Large intestine (tissue), 3 donors: ENCODE results near the gene CHTF8. TPM values are rescaled to one million over a fixed set of nuclear protein-coding genes. Genes with fewer than 3 reads are reported as not detected.
"Not testable (repeated sequence)": the region's sequence is repeated elsewhere in the genome, so short reads cannot be mapped to it uniquely, and the experiment has no call there.

Experiments
- DNase-seq, 2 donors: peaks; one replicate each; pipeline versions ENCODE4 v3.0.0 to v3.0.0-alpha.2; 2013
- H3K27ac ChIP-seq: one replicate; pipeline ENCODE4 v1.5.1; 2013; ENCODE audit warnings: low read length
- H3K27me3 ChIP-seq: 2 replicates; pipeline ENCODE4 v1.6.1; 2013; ENCODE audit warnings: low read length; ENCODE audit not compliant: control insufficient read depth, insufficient read depth
- H3K36me3 ChIP-seq: 2 replicates; pipeline ENCODE4 v1.6.1; 2013; ENCODE audit warnings: low read length; ENCODE audit not compliant: control insufficient read depth, insufficient read depth
- H3K4me1 ChIP-seq: one replicate; pipeline ENCODE4 v1.6.1; 2013; ENCODE audit warnings: low read length; ENCODE audit not compliant: control insufficient read depth, insufficient read depth
- H3K4me3 ChIP-seq: one replicate; pipeline ENCODE4 v1.5.1; 2013; ENCODE audit warnings: low read length
- H3K9me3 ChIP-seq: one replicate; pipeline ENCODE4 v1.6.1; 2013; ENCODE audit warnings: mild to moderate bottlenecking, low read depth, low read length, moderate library complexity; ENCODE audit not compliant: control insufficient read depth
- WGBS: methylation state at CpG from one replicate; pipeline ENCODE4 v1.1.5; 2013; ENCODE audit warnings: low lambda C conversion rate; ENCODE audit not compliant: insufficient coverage; 5-methylcytosine and 5-hydroxymethylcytosine counted together
- polyA plus RNA-seq: library from polyadenylated mRNA; unstranded; fragments of 120-200 nt; gene quantifications from one replicate; pipeline ENCODE4 v1.2.1, GENCODE V29; 2013

Gene CHTF8
- polyA plus RNA-seq, 1 donor, result 93.8 TPM

GRCh38 chr16:69166946-69167930 is 34.9 kb upstream of the CHTF8 start:
- Histone ChIP-seq H3K4me1 (no peaks in the 10 kb centered on the region), H3K9me3 (no peaks in the 10 kb centered on the region), H3K36me3 (peaks cover 59% of the 10 kb centered on the region), H3K27ac (no peak overlapping the region), H3K27me3 (no peaks in the 10 kb centered on the region), H3K4me3 (no peak overlapping the region)
- 100% methylated on average over 3 of the region's 7 CpGs for WGBS
- no peak for DNase-seq

DNA sequence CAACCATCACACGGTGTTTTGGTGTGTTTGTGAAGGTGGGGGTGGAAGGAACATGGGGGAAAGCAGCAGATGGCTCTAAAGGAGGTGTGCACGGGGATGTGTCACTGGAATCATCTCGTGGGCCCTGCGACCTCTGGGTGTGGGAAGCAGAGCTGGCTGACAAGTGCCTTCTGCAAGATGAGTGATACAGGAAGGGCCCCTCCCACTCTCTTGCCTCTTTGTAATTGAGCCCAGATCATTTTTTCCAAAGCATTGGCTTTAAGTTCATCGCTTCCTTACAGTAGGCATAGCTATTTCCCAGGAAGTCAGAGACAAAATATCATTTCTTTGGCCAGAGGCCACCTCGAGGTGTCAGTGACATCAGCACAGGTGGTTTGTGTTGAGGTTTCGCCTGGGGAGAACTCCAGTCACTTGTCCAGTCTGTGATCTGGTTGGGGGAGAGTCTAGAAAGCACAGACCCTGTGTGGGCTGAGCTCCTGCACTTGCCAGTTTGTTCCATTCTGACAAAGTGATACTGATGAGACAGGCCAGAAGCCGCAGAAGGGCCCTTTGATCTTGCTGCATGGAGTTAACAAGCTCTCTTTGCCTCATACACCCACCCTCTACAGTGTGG is 33.9 kb upstream of the CHTF8 start:
- no peak overlapping the region for H3K27ac ChIP-seq
- no peak overlapping the region for H3K4me3 ChIP-seq
- no peaks in the 10 kb centered on the region for H3K27me3 ChIP-seq
- DNase-seq, result no peak
- H3K4me1 ChIP-seq, result no peaks in the 10 kb centered on the region
- WGBS, result no CpG with 5 or more reads among the region's 8 CpGs
- H3K36me3 ChIP-seq, result peaks cover 63% of the 10 kb centered on the region
- no peaks in the 10 kb centered on the region for H3K9me3 ChIP-seq

- H3K36me3 ChIP-seq, result peaks cover 70% of the 10 kb centered on the region
- no peak overlapping the region for H3K27ac ChIP-seq
- no CpG with 5 or more reads among the region's 6 CpGs for WGBS
- no peaks in the 10 kb centered on the region for H3K4me1 ChIP-seq
- H3K4me3 ChIP-seq, result no peak overlapping the region
- H3K27me3 ChIP-seq, result no peaks in the 10 kb centered on the region
- DNase-seq, result no peak
- H3K9me3 ChIP-seq, result no peaks in the 10 kb centered on the region
Measured at GRCh38 chr16:69165584-69165983, 33.2 kb upstream of the CHTF8 start.

GRCh38 chr16:69160192-69160591 is 27.8 kb upstream of the CHTF8 start:
- no peak overlapping the region for H3K27ac ChIP-seq
- no peak overlapping the region for H3K4me3 ChIP-seq
- H3K36me3 ChIP-seq, result peaks cover 66% of the 10 kb centered on the region
- no peaks in the 10 kb centered on the region for H3K4me1 ChIP-seq
- no peaks in the 10 kb centered on the region for H3K27me3 ChIP-seq
- no CpG with 5 or more reads among the region's 1 CpG for WGBS
- H3K9me3 ChIP-seq, result no peaks in the 10 kb centered on the region
- no peak for DNase-seq

GRCh38 chr16:69157196-69157595 is 24.8 kb upstream of the CHTF8 start:
- Histone ChIP-seq H3K4me1 (no peaks in the 10 kb centered on the region), H3K4me3 (no peak overlapping the region), H3K36me3 (peaks cover 74% of the 10 kb centered on the region), H3K9me3 (no peaks in the 10 kb centered on the region), H3K27me3 (no peaks in the 10 kb centered on the region), H3K27ac (no peak overlapping the region)
- no peak for DNase-seq
- WGBS, result no CpG with 5 or more reads among the region's 3 CpGs

DNA sequence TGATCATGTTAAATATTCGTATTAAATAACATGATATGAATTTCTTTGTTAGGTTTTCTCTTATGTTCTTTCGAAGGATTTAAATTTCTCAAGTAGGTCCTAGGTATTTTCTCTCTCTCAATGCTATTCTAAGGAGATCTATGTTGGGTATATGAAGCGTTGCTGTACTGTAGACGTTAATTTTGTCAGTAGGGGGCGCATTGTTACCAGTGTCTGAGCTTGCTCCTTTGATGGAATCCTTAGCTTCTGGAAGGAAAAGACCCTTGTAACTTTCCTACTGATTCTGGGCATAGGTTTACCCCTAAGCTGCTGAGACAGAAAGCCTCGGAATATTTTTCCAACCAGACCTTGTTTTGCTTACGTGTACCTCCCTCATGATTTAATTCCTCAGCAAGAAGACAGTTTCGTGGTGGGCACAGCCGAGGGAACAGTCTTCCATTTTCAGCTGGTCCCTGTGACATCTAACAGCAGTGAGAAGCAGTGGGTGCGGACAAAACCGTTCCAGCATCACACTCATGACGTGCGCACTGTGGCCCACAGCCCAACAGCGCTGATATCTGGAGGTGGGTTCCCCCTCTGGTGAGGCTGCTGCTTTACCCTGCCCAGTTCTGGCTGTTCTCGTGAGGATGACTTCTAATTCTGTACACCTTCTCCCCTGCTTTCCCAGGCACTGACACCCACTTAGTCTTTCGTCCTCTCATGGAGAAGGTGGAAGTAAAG is 17.9 kb upstream of the CHTF8 start:
- H3K36me3 ChIP-seq, result peaks cover 55% of the 10 kb centered on the region
- no peak overlapping the region for H3K4me3 ChIP-seq
- WGBS, result 0% methylated on average over 1 of the region's 16 CpGs
- no peaks in the 10 kb centered on the region for H3K27me3 ChIP-seq
- H3K27ac ChIP-seq, result no peak overlapping the region
- no peaks in the 10 kb centered on the region for H3K9me3 ChIP-seq
- H3K4me1 ChIP-seq, result no peaks in the 10 kb centered on the region
- peak; percentile 46 to 60 for DNase-seq

GRCh38 chr16:69149621-69150020 is 17.2 kb upstream of the CHTF8 start:
- not testable (repeated sequence) for H3K27me3 ChIP-seq, H3K27ac ChIP-seq, H3K4me1 ChIP-seq, H3K4me3 ChIP-seq, H3K9me3 ChIP-seq, DNase-seq
- no CpG with 5 or more reads among the region's 9 CpGs for WGBS
- H3K36me3 ChIP-seq, result peaks cover 53% of the 10 kb centered on the region

- Histone ChIP-seq H3K4me1 (no peaks in the 10 kb centered on the region), H3K36me3 (peaks cover 46% of the 10 kb centered on the region), H3K4me3 (no peak overlapping the region), H3K27ac (no peak overlapping the region), H3K27me3 (no peaks in the 10 kb centered on the region), H3K9me3 (no peaks in the 10 kb centered on the region)
- WGBS, result 75% methylated on average over 3 of the region's 4 CpGs
- no peak for DNase-seq
Measured at GRCh38 chr16:69145658-69146057, 13.3 kb upstream of the CHTF8 start.

DNA sequence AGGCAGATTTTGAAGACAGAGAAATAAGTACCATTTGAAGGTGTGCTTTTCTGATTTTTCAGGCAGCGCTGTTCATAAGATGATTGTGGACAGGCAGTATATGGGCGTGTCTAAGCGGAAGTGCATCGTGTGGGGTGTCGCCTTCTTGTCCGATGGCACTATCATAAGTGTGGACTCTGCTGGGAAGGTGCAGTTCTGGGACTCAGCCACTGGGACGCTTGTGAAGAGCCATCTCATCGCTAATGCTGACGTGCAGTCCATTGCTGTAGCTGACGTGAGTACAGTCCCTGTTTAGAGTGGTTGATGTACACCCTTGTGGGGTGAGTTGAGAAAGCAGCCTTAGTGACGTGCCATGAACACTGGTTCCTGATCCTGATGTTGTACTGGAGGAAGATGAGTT is 10.7 kb upstream of the CHTF8 start:
- Histone ChIP-seq H3K4me1 (no peaks in the 10 kb centered on the region), H3K36me3 (peaks cover 48% of the 10 kb centered on the region), H3K27ac (no peak overlapping the region), H3K27me3 (no peaks in the 10 kb centered on the region), H3K4me3 (no peak overlapping the region), H3K9me3 (no peaks in the 10 kb centered on the region)
- DNase-seq, result no peak
- WGBS, result 100% methylated on average over 1 of the region's 11 CpGs

DNA sequence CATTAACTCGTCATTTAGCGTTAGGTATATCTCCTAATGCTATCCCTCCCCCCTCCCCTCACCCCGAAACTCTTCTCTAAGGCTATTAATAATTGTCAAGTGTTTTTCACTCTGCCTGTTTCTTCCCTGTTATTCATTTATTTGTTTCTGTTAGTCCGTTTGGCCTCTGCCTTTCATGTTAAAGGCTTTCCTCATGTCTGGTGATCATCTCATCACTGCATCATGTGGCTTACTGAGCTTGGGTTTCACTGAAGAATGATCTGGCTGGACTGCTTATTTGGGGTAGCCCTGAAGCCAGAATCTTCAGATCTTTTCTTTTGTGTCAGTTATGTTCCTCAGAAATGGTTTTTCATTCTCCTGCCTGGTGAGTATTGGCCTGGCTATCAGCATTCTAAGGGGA is 9.5 kb upstream of the CHTF8 start:
- peaks cover 57% of the 10 kb centered on the region for H3K36me3 ChIP-seq
- H3K27ac ChIP-seq, result no peak overlapping the region
- WGBS, result no CpG with 5 or more reads among the region's 4 CpGs
- no peak for DNase-seq
- H3K27me3 ChIP-seq, result no peaks in the 10 kb centered on the region
- H3K4me3 ChIP-seq, result no peak overlapping the region
- H3K9me3 ChIP-seq, result no peaks in the 10 kb centered on the region
- no peaks in the 10 kb centered on the region for H3K4me1 ChIP-seq
